ENCODE data around the gene ANKS1B.

DNA sequence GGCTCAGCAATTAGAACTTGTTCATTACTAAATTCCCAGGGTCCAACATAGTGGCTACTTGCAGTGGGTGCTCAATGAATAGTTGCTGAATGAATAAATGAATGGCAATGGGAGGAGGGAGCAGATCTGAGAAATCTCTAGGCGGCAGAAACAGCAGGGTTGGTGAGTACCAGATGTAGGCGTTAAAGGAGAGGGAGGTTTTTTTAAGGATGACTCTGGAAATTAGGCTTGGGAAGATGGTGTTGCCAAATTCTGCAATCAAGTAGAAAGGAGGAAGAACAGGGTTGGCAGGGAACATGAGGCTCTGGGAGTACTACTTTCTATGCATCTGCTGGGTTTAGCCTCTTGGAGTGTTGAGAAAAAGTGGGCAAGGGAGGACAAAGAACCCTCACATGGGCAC is 1132.6 kb downstream of the ANKS1B start:
- TF ChIP-seq, protein P1, sequence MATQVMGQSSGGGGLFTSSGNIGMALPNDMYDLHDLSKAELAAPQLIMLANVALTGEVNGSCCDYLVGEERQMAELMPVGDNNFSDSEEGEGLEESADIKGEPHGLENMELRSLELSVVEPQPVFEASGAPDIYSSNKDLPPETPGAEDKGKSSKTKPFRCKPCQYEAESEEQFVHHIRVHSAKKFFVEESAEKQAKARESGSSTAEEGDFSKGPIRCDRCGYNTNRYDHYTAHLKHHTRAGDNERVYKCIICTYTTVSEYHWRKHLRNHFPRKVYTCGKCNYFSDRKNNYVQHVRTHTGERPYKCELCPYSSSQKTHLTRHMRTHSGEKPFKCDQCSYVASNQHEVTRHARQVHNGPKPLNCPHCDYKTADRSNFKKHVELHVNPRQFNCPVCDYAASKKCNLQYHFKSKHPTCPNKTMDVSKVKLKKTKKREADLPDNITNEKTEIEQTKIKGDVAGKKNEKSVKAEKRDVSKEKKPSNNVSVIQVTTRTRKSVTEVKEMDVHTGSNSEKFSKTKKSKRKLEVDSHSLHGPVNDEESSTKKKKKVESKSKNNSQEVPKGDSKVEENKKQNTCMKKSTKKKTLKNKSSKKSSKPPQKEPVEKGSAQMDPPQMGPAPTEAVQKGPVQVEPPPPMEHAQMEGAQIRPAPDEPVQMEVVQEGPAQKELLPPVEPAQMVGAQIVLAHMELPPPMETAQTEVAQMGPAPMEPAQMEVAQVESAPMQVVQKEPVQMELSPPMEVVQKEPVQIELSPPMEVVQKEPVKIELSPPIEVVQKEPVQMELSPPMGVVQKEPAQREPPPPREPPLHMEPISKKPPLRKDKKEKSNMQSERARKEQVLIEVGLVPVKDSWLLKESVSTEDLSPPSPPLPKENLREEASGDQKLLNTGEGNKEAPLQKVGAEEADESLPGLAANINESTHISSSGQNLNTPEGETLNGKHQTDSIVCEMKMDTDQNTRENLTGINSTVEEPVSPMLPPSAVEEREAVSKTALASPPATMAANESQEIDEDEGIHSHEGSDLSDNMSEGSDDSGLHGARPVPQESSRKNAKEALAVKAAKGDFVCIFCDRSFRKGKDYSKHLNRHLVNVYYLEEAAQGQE (IDR thresholded peaks at IDR 0.05; ENCODE audit: insufficient read depth in 1 of 2, low read depth in 2 of 2, low read length in 1 of 2) = no peak
- TF ChIP-seq, protein P2, sequence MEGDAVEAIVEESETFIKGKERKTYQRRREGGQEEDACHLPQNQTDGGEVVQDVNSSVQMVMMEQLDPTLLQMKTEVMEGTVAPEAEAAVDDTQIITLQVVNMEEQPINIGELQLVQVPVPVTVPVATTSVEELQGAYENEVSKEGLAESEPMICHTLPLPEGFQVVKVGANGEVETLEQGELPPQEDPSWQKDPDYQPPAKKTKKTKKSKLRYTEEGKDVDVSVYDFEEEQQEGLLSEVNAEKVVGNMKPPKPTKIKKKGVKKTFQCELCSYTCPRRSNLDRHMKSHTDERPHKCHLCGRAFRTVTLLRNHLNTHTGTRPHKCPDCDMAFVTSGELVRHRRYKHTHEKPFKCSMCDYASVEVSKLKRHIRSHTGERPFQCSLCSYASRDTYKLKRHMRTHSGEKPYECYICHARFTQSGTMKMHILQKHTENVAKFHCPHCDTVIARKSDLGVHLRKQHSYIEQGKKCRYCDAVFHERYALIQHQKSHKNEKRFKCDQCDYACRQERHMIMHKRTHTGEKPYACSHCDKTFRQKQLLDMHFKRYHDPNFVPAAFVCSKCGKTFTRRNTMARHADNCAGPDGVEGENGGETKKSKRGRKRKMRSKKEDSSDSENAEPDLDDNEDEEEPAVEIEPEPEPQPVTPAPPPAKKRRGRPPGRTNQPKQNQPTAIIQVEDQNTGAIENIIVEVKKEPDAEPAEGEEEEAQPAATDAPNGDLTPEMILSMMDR (IDR thresholded peaks at IDR 0.05) = no peak
